ENCODE results near the gene PDCD1LG2.

GRCh38 chr9:5566054-5566618 is 55.8 kb downstream of the PDCD1LG2 start:
- TF ChIP-seq CTCF (IDR thresholded peaks at IDR 0.05): no peak
- no peak for TF ChIP-seq POLR2A (IDR thresholded peaks at IDR 0.05)

Data from thyroid gland (tissue), 4 donors.